ENCODE data around the gene STAP2.

Gene STAP2

DNA sequence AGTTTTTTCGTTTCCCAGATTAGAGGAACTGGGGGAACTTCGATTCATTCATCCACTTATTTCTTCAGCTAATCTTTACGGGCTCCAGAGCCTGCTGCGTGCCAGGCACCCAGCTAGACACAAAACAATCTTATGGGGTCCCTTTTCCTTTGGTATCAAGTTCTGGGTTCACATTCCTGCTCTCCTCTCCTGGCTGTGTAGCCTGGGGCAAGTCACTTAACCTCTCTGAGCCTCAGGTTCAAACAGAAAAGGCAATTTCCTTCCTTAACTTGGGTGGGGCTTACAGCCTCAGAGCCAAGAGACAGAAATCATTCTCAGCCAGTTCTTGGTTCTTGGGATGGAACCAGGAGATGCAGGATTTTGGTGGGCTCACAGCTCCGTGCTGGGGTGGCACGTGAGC lies 53.7 kb downstream of the STAP2 start:
- TF ChIP-seq, protein P1, sequence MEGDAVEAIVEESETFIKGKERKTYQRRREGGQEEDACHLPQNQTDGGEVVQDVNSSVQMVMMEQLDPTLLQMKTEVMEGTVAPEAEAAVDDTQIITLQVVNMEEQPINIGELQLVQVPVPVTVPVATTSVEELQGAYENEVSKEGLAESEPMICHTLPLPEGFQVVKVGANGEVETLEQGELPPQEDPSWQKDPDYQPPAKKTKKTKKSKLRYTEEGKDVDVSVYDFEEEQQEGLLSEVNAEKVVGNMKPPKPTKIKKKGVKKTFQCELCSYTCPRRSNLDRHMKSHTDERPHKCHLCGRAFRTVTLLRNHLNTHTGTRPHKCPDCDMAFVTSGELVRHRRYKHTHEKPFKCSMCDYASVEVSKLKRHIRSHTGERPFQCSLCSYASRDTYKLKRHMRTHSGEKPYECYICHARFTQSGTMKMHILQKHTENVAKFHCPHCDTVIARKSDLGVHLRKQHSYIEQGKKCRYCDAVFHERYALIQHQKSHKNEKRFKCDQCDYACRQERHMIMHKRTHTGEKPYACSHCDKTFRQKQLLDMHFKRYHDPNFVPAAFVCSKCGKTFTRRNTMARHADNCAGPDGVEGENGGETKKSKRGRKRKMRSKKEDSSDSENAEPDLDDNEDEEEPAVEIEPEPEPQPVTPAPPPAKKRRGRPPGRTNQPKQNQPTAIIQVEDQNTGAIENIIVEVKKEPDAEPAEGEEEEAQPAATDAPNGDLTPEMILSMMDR (IDR thresholded peaks at IDR 0.05; ENCODE audit: control insufficient read depth, insufficient read depth, low read depth, low read length, missing control alignments), result no peak
- DNase-seq (ENCODE audit: low read depth), result no peak
- H3K4me3 ChIP-seq (ENCODE audit: control insufficient read depth, low read depth, low read length), result no peak overlapping the region

GRCh38 chr19:4284176-4284958 lies 54.3 kb downstream of the STAP2 start:
- H3K4me3 ChIP-seq (ENCODE audit: control insufficient read depth, low read depth, low read length), result no peak overlapping the region
- DNase-seq (ENCODE audit: low read depth), result no peak
- TF ChIP-seq, protein P1 (IDR thresholded peaks at IDR 0.05; ENCODE audit: control insufficient read depth, insufficient read depth, low read depth, low read length, missing control alignments), result no peak

DNA sequence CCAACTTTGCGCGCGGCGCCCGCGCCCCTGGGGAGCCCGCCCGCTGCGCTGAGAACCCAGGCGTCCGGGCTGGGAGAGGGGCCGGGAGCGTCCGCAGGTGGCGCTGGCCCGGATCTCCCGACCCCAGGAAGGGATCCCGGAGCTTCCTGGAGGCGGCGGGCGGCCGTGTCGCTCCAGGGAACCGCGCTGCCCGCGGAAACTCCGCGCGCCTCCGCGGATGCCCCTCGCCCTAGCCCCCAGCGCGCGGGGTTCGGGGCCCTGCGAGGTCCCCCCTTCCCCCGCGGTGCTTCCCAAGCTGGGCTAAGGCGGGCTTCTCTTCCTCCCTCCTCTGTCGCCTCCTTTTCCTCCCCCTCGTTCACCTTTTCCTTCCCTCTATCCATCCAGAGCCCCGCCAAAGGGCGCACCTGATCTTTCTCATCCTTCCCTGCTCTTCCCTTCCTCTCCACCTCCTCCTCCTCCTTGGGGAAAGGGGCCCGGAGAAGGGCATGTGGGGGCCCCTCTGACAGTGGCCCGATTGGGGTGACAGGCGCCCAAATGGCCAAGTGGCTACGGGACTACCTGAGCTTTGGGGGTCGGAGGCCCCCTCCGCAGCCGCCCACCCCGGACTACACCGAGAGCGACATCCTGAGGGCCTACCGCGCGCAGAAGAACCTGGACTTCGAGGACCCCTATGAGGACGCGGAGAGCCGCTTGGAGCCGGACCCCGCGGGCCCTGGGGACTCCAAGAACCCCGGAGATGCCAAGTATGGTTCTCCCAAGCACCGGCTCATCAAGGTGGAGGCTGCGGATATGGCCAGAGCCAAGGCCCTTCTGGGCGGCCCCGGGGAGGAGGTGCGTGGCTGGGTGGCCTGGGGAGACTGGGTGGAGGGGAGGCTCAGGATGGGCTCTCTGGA lies 58.9 kb downstream of the STAP2 start:
- TF ChIP-seq, protein P1 (IDR thresholded peaks at IDR 0.05; ENCODE audit: control insufficient read depth, insufficient read depth, low read depth, low read length, missing control alignments), result no peak
- DNase-seq (ENCODE audit: low read depth), result no peak
- H3K4me3 ChIP-seq (ENCODE audit: control insufficient read depth, low read depth, low read length), result no peak overlapping the region

DNA sequence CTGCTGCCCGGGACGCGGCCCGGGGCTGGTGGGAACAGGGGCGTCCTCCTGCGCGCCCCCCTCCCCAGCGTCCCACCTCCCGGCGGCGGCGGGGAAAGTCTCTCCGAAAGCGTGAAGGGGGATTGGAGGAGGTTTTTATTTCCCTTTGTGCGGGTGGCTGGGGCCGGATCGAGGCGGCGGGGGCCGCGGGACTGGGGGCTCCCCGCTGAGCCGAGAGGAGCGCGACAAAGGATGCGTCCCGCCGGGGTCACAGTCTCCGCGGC lies 59.4 kb downstream of the STAP2 start:
- TF ChIP-seq, protein P1 (IDR thresholded peaks at IDR 0.05; ENCODE audit: control insufficient read depth, insufficient read depth, low read depth, low read length, missing control alignments), result no peak
- no peak for DNase-seq (ENCODE audit: low read depth)
- H3K4me3 ChIP-seq (ENCODE audit: control insufficient read depth, low read depth, low read length), result no peak overlapping the region

DNA sequence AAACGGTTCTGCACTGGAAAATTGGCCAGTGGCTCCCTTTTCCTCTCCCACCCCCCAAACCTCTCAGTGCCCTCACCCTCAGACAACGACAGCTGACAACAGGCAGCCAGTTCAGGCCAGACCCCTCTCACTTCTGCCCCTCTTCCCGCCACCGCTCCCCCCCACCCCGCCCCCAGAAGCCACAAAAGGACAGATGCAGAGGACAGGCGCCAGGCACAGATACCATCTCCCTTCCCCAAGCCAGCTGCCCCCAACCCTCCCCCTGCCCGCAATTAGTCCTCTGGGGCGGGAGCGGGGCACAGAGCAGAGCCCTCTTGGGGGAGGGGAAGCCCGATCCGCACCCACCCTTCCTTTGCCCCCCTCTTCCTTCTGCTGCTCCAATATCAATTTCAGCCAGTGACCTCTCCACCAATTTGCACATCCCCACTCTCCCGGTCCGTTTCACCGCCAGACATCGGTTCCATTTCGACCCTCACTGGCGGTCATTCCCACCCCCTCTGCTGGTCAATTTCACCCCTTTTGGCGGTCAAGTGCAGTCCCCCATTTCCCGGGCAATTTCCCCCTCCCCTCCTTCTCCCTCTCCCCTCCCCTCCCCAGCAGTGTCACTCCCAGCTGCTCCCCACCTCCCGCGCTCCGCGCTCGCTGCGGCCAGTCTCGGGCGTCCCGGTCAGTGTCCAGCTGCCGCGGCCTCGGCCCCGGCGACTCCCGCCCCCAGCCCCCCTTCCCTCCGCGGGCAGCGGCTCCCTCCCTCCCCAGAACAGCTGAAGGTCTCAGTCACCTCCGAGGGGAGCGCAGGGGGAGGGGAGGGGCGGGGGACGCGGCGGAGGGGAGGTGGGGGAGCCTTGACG lies 60.0 kb downstream of the STAP2 start, which contains the start of gene SHD:
SHD (plus strand) TSS at position 848 of the 848 bp plus-strand sequence. CDS start 798 bp downstream, outside the sequence.
- DNase-seq (ENCODE audit: low read depth), result no peak
- TF ChIP-seq, protein P1 (IDR thresholded peaks at IDR 0.05; ENCODE audit: control insufficient read depth, insufficient read depth, low read depth, low read length, missing control alignments), result no peak
- H3K4me3 ChIP-seq (ENCODE audit: control insufficient read depth, low read depth, low read length), result no peak within 1 kb of the TSS

GRCh38 chr19:4278010-4278409 lies 60.6 kb downstream of the STAP2 start:
- TF ChIP-seq, protein P1 (IDR thresholded peaks at IDR 0.05; ENCODE audit: control insufficient read depth, insufficient read depth, low read depth, low read length, missing control alignments), result no peak
- no peak for DNase-seq (ENCODE audit: low read depth)
- H3K4me3 ChIP-seq (ENCODE audit: control insufficient read depth, low read depth, low read length), result no peak overlapping the region
